Measurements from ENCODE around the gene NAALADL2. TPM values are rescaled to one million over a fixed set of nuclear protein-coding genes. Genes with fewer than 3 reads are reported as not detected.

The NAALADL2 gene
- total RNA-seq, 1 experiment from 2014 or later = 1.6 TPM

GRCh38 chr3:175200391-175201095, 341.4 kb downstream of the NAALADL2 start:
- H2BK120ac ChIP-seq (ENCODE audit: low read depth, low read length, poor library complexity, severe bottlenecking) = no peak overlapping the region
- DNase-seq = no peak
- WGBS (ENCODE audit: extremely low coverage, insufficient read length, low lambda C conversion rate) = no CpG with 5 or more reads among the region's 2 CpGs
- no peaks in the 10 kb centered on the region for H3K27me3 ChIP-seq (ENCODE audit: insufficient read depth, low read length)
- no peak overlapping the region for H2BK15ac ChIP-seq (ENCODE audit: low read depth, low read length)
- H3K79me1 ChIP-seq (ENCODE audit: insufficient read depth, low read depth, low read length, poor library complexity, severe bottlenecking) = no peaks in the 10 kb centered on the region
- no peak overlapping the region for H4K91ac ChIP-seq (ENCODE audit: insufficient read length, low read depth, low read length)
- no peak overlapping the region for H3K4ac ChIP-seq (ENCODE audit: low read depth, low read length)
- H3K36me3 Mint-ChIP-seq (ENCODE audit: insufficient read depth in 1 of 3, low read depth in 3 of 3) = peaks cover 0 to 5% (median 0%) of the 10 kb centered on the region in 3 experiments; a peak in 2 of 7 replicates
- H3K4me3 Mint-ChIP-seq = no peak overlapping the region
- no peaks in the 10 kb centered on the region for H3K79me2 ChIP-seq (ENCODE audit: insufficient read depth, low read length)
- H3K9me3 ChIP-seq (ENCODE audit: control insufficient read depth, low read depth, low read length) = no peaks in the 10 kb centered on the region
- no peak overlapping the region for H3K23ac ChIP-seq (ENCODE audit: insufficient read length, low read depth, low read length)
- H3K9me3 Mint-ChIP-seq = no peaks in the 10 kb centered on the region; a peak in 1 of 5 replicates
- H3K4me1 ChIP-seq (ENCODE audit: insufficient read depth, low read length) = no peaks in the 10 kb centered on the region
- H4K20me1 ChIP-seq (ENCODE audit: control insufficient read depth, insufficient read depth, insufficient read length) = no peaks in the 10 kb centered on the region
- H2BK5ac ChIP-seq (ENCODE audit: insufficient read length, low read length) = no peak overlapping the region
- H2BK12ac ChIP-seq (ENCODE audit: insufficient read length, low read depth, low read length) = no peak overlapping the region
- H3K9ac ChIP-seq (ENCODE audit: extremely low read depth, insufficient read length, low read length) = no peak overlapping the region
- no peak overlapping the region for H4K8ac ChIP-seq (replicated peaks; ENCODE audit: insufficient read length, low read depth, low read length)
- peaks cover 3 to 4% of the 10 kb centered on the region in 2 experiments for H3K4me1 Mint-ChIP-seq
- H3K18ac ChIP-seq (ENCODE audit: insufficient read length, low read depth, low read length) = no peak overlapping the region
- H3K23me2 ChIP-seq (ENCODE audit: insufficient read length, low read depth, low read length, poor library complexity, severe bottlenecking) = no peaks in the 10 kb centered on the region
- no peak overlapping the region for H3K14ac ChIP-seq (ENCODE audit: insufficient read depth, low read length)
- TF ChIP-seq CTCF (conservative IDR thresholded peaks at IDR 0.05) = no peak
- H3K27ac Mint-ChIP-seq = no peak overlapping the region
- no peak overlapping the region for H3T11ph ChIP-seq (ENCODE audit: low read length)
- H4K5ac ChIP-seq (ENCODE audit: insufficient read length, low read depth, low read length) = no peak overlapping the region
- no peak overlapping the region for H3K27ac ChIP-seq (ENCODE audit: insufficient read length, low read depth, low read length)
- H2AFZ ChIP-seq (ENCODE audit: low read length) = no peak overlapping the region
- H3K56ac ChIP-seq (ENCODE audit: insufficient read length, low read depth, low read length) = no peak overlapping the region
- no peak overlapping the region for H3K4me2 ChIP-seq (ENCODE audit: insufficient read depth, insufficient read length, low read length)
- no peaks in the 10 kb centered on the region for H3K27me3 Mint-ChIP-seq (ENCODE audit: low read depth)
- no peak overlapping the region for H2BK20ac ChIP-seq (ENCODE audit: low read depth, low read length, poor library complexity, severe bottlenecking)
- H2AK5ac ChIP-seq (ENCODE audit: insufficient read length, low read length) = no peak overlapping the region

All from H9 (cell line).